ENCODE results near the gene LRP1B.

LRP1B gene

GRCh38 chr2:141381946-141382345, 748.9 kb downstream of the LRP1B start:
- DNase-seq = no peak

DNA sequence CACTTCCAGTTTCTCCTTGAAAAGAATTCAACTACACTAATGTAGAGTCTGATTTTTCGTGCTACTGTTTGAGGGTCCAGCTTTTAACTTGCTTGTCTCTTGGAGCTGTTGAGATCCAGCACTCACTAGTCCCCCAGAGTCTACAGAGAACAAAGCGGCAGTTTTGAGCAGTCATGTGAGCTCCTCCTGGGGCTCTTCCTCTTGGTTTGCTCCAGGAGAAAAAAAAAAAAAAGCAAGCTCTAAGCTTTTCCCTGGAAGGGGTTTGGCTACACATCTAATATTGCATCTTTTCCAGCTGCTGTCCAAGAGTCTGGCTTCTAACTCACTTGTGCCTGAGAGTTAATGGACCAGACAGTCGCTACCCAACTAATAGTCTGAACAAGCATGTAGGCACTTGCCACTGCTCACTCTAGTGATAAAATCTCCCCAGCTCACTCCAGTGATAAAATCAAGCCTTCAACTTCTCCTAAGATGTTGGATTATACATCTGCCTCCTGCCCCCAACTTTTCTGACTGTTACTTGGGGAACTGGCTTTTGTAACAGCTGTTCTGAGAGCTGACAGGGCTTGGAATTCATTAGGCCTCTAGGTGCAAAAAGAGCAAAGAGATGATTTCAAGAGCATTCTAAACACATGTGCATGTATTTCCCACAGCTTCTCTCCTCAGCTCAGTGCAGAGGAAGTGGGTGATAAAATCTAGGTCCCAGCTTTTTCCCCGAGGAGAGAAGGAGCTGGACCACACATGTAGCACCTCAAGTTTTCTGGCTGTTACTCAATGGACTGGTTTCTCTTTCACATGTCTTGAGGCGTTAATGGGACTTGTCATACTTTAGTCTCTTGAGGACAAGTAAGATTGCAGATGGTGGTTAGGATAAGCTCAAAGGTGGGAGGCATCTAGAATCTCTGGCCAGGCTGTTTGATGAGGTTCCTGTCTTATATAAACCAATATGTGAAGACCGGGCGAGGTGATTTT, 750.5 kb downstream of the LRP1B start:
- DNase-seq = no peak

GRCh38 chr2:141364821-141365220, 766.0 kb downstream of the LRP1B start:
- no peak for DNase-seq

GRCh38 chr2:141362311-141362710, 768.5 kb downstream of the LRP1B start:
- no peak for DNase-seq

- no peak for DNase-seq
These were observed 782.3 kb downstream of the LRP1B start for GRCh38 chr2:141348481-141348880.

- DNase-seq = no peak
These were observed 789.4 kb downstream of the LRP1B start for GRCh38 chr2:141341444-141341843.

- no peak for DNase-seq
These were observed 799.7 kb downstream of the LRP1B start for GRCh38 chr2:141331127-141331526.

DNA sequence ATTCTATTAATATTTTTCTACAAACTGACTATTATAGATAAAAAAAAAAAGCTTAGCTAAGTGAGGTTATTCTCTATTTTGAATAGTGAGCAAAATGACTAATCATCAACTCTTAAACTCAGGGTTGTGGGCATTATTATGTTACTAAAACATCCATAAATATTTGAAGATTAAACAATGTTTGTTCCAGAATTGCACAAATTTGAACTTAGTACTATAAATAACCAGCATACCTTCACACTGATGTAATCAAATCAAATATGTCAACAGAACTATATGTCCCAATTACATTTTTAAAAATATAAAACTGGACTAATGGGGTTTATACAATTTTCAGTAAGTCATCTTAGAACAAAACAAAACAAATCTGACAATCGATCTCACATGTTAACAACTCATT, 800.9 kb downstream of the LRP1B start:
- DNase-seq = no peak

DNA sequence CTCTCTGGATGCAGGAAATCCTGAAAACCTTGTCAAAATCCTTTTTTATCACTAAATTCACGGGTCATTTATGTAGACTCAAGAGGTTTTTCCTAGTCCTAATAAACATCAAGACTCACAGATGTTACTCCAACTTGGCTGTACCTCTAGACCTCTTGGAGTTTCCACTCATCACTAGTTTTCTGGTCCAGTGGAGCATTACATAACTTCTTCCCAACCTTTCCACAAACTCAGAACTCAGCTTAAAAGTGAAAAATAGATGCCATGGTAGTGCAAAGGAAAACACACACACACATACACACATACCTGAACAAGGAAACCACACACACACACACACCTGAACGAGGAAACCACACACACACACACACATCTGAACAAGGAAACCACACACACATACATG, 807.2 kb downstream of the LRP1B start:
- no peak for DNase-seq

DNA sequence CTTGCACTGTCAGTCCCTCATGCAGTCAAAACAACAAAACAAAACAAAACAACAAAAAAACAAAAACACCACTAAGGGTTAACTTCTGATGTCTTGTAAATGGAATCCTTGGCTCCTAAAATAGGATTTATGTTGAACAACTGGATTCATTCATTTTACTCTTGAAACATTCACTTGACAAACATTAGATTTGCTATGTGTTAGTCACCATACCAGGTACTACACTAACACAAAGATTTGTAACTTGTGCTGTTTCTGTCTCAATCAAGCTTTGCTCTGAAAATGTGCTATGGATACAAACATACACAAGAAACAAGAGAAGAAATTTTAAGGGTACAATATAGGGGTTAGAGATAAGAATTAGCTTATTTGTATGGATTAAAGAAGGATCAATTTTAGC, 812.8 kb downstream of the LRP1B start:
- DNase-seq = no peak

DNA sequence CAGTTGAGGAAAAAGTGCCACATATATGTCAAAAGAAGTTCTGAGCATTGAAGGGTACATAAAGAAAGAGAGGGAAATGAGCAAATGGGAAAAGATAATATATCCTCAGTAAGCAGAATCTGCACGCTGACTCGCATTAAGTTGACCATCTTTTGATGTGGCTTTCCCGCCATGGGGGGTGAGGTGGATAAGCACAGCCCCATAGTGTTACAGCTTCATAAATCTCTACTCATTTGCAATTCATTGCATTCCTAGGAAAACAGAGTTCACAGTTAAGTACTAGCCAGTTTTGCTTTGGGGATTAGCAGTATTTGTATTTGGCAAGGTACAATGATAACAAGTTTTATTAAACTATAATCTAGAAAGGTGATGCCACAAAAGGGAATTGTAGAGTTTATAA, 814.2 kb downstream of the LRP1B start:
- DNase-seq = no peak

- DNase-seq = no peak
These were observed 814.7 kb downstream of the LRP1B start for GRCh38 chr2:141316103-141316502.

DNA sequence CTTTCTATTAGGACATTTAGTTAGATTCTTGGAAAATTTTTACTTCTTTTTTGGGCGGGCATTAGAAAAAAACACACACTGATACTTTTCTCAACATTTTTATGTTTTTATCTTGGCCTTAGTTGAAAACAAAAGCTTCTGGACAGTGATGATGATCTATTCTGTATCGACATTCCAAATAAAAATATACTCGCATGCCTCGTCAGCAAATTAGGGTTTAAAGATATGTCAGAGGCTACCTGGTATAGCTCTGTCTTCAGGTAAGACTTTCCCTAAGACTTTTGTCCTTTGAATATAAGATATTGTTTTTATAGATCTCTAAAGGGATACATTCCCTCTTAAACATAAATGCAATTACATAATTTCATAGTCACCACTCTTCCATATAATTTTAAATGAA, 816.8 kb downstream of the LRP1B start:
- no peak for DNase-seq

DNA sequence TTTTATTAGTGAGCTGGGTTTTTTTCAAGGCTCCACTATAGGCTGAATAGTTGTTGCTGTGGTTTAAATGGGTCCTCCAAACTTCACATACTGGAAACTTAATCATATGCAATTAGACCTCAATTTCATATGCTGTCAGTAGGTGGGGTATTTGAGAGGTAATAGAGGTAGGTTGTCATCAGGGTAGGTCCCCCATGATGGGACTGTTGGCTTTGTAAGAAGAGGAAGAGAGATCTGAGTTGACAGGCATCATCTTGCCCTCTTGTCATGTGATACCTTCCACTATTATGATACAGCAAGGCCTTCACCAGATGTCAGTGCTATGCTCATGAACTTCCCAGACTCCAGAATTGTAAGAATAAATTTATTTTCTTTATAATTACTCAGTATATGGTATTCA, 819.4 kb downstream of the LRP1B start:
- DNase-seq = no peak

GRCh38 chr2:141306368-141306767, 824.4 kb downstream of the LRP1B start:
- DNase-seq = no peak

- DNase-seq = no peak
These were observed 829.3 kb downstream of the LRP1B start for GRCh38 chr2:141301551-141301950.

DNA sequence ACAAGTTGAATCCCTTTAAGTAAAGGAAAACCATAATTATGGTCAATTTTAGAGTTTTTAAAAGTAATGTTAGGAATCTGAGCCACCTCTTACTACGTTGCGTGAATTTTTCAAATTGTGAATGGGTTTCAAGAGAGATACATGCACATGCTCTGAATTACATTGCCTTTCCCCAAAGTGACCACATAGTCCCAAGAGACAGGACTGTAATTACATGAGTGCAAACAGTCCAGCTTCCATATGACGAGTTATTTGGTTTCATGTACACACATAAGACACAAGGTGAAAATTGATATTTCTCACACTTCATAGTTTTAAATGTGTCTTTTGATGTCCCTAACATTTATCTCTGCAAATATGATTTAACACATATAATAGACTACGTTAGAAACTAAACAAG, 850.8 kb downstream of the LRP1B start:
- no peak for DNase-seq

DNA sequence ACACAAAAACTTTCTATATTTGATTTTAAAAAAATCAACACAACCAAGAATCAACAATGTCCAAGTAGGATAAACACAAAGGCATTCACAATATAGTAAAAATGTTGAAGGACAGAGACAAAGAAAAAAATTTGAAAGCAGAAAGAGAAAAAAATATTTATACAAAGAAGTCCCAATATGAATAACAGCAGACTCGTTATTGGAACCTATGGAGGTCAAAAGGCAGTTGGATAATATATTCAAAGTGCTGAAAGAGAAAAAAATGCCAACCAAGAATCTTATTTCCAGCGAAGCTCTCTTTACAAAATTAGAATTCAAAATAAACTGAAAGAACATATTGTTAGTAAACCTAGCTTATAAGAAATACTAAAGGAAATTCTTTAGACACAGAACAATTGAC, 859.5 kb downstream of the LRP1B start:
- no peak for DNase-seq

DNA sequence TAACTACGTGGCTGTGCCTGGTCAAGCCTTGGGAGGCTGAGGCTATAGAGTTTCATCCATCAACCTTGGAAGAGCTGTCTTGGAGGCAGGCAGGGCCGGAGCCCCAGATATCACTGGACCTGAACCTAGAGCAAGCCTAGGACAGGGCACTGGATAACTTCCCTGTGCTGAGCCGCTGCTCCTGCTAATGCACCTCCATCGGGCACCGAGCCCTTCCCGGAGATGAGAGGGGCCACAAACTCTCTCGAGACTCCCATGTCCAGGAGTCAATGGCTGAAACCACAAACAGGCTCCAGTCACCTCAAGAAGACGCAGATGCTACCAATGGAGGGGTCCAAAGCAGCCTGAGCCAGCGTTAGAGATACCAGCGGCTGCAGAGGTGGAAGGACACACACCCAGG, 866.0 kb downstream of the LRP1B start:
- no peak for DNase-seq

DNA sequence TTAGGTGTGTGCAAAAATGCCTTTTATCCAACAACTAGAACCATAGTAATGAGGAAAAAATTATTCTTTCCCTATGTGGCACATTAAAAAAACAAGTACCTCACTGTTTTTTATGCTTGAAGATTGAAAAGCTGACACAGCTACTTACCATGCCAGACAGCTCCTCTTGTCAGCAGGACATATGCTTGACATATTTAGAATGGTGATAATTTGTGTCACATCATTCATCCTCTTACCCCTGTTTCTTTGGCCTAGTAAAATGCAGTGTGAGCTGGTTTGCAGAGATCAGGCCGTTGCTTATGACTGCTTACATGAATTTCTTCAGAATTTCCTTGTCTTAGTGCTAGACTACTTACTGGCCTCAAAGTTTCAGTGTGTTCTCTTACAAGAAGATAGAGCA, 869.9 kb downstream of the LRP1B start:
- no peak for DNase-seq

- DNase-seq = no peak
These were observed 871.1 kb downstream of the LRP1B start for GRCh38 chr2:141259683-141260082.

DNA sequence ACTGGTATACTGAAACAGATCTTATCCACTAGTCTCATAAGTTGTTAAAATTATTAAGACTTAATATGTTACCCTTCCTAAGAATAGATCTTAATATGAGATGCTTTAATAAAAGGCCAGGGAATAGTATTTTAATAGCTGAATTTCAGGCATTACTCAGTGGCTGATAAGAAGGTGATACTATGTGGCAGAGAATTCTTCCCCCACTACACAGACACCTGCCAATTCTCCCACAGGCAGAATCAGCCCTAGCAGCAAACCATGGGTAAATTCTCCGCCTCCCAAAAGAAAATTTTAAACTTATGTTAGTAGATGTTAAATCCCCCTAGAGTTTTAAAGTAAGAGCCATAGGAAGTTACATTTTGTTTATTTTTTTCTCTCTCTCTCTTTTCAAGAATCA, 888.8 kb downstream of the LRP1B start:
- DNase-seq = no peak

DNA sequence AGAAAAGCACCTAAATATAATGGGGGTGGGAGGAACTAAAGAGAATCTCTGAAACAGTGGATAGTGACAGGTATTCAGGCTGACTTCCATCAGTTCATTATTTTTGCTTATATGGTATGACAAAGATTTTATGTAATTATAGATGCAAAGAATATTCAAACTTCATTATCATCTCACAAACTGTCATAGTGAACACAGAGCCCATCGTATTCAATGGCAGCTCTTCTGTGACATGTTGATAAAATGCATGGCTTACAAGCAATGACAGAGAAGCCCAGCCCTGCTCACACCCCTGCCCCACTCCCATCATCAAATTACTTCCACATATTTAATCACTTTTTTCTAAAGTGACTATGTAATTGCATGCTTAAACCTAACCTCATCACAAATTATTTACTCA, 904.3 kb downstream of the LRP1B start:
- no peak for DNase-seq

- DNase-seq = no peak
These were observed 923.8 kb downstream of the LRP1B start for GRCh38 chr2:141207036-141207385.

DNA sequence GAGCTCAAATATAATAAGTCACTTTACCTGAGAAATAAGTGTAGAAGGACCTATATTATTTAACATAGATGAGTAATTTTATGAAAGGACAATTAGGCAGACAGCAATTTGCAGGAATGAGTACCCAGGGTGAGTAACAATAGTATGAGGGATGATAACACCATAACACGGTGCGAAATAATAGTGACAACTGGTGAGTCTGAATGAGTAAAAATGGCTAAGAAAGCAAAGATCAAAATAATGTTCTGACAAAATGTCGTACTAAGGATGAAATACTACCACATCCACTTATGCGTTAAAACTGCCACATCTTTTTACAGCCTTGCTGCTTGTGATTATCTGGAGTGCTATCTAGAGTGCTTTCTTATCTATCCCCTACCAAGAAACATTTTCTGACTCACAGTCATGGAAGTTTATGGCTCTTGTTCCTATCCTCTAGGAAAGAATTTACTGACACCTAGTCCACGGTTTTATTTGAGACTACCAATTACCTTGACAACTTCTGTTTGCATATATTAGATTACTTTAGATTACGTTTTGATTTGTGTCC, 929.7 kb downstream of the LRP1B start:
- DNase-seq = no peak

All from activated CD8-positive, alpha-beta memory T cell treated with anti-CD3 and anti-CD28 coated beads, Interleukin-2, amount 50 U/mL, for 48 hours (primary cell).